GM18499 (cell line): ENCODE measurements around the gene PSMA3.
"Not testable (repeated sequence)": the region's sequence is repeated elsewhere in the genome, so short reads cannot be mapped to it uniquely, and the experiment has no call there.

ENCODE experiments used
- ATAC-seq: cut with Tn5 transposase; IDR thresholded peaks from one replicate; pipeline ENCODE4 v1.9.1; 2021; ENCODE audit warnings: moderate number of reproducible peaks; ENCODE audit not compliant: insufficient read depth, unreplicated experiment

Gene PSMA3

DNA sequence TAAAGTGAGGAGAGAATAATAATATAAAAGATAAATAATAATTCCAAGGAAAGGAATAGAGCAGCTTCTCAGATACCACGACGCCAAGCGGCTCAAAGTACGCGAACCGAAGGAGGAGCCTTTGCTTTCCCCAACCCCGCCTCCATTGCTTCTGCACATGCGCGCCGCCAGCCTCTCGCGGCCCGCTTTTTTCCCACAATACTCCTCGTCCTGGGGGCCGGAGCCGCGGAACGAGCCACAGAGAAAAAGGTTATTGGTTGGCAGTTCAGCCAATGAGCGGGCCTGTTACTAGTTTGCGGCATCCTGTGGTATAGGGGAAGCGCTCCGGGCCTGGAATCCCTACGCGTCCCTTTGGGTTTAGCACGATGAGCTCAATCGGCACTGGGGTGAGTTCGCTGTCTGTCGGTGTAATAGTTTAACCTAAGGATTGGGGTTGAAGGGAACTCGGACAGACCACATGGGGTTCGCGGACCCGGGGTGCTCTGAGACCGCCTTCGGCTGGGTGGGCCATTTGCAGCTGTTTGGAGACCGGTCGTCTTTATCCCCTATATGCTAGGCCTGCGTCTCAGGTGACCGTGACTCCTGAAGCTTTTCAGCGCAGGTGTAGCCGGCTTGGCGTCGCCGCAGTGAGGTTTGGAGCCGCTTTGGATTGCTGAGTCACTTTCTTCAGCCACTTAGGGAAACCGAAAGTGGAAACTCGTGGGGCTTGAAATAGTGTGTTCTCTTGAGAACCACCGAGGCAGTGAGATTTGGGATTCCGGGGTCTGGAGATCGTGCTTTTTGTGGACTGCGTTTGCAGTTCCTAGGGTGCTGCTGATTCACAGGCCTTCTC, at the start of gene PSMA3:
PSMA3 (plus strand) TSS at position 288 of the 832 bp plus-strand sequence; CDS start at position 366, 78 bp downstream.
- ATAC-seq: peak; percentile 89

DNA sequence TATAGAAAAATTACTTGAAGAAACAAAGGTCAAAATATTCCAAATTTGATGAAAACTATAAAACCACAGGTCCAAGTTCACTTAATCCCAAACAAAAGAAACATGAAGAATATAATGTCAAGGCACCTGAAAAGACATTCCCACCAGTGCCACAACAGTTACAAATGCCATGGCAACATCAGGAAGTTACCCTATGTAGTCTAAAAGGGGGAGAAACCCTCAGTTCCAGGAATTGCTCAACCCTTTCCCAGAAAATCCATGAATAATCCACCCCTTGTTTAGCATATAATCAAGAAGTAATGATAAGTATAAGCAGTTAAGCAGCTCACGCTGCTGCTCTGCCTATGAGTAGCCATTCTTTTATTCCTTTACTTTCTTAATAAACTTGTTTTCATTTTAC, 48.4 kb upstream of the PSMA3 start:
- no peak for ATAC-seq

GRCh38 chr14:58198086-58198485, 46.6 kb upstream of the PSMA3 start:
- no peak for ATAC-seq

DNA sequence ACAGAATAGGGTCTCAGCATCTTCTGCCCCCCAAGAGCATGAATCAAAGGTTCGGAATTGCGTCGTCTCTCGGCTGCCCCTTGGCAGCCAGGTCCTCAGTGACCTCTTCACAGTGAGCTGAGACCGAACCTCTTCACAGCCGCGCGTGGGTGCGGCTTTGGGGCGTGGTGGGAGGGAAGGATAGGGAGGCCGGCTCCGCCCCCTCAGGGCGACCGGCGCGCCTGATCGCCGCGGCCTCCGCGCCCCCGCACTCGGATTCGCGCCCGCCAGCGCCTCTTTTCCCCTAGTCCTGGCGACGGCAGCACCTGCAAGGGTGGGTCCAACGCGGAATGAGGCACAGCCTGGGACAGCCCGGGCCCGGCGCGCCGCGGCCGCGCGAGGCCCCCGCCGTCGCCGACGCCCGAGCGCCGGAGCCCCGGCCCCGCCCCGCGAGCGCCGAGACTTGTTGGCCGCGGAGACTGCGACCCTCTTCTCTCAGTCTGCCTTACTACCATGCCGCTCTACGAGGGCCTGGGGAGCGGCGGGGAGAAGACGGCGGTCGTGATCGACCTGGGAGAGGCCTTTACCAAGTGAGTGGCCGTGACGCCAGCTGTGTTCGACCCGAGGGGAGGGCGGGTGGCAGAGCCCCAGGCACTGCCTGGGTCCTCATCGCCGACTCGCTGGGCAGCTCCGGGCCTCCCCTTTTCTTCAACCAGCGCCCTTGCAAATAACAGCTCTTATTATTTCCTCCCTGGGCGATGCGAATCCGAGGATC, 44.7 kb upstream of the PSMA3 start, which contains the start of gene ACTR10:
ACTR10 (plus strand) TSS at position 424 of the 754 bp plus-strand sequence; CDS start at position 493, 69 bp downstream.
- ATAC-seq: peak; percentile 87

- ATAC-seq: no peak
These were observed 44.2 kb upstream of the PSMA3 start for GRCh38 chr14:58200480-58200841.

- ATAC-seq: no peak
These were observed 43.8 kb upstream of the PSMA3 start for GRCh38 chr14:58200846-58201245.

- ATAC-seq: no peak
These were observed 31.5 kb upstream of the PSMA3 start for GRCh38 chr14:58213176-58213575.

DNA sequence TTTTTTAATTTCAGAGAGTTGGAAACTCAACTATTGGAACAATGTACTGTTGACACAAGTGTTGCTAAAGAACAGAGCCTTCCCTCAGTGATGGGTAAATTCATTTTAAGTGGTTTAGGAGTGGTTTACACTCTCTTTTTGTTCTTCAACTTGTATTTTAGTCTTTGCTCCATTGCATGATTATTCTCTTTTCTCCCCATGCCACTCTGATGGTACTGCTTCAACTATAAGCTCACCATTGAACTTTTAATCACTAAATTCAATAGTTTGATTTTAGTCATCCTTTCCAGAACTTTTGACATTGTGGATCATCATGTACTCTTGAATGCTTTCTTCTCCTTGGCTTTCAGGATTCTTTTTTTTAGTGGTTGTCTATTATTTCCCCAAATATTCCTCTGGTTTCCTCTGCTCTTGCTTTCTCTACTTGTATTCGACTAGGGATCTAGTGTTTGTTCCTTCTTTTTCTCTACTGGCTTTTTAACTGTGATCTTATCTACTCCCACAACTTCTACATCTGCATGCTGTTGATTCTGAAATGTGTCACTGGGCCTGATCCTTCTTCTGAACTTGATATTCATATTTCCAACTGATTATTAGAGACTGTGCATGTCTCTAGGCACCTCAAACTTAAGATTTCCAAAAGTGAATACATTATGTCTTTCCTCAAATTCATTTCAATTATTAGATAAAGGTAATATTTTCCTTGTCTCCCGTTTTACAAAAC, 29.3 kb upstream of the PSMA3 start:
- ATAC-seq: no peak

DNA sequence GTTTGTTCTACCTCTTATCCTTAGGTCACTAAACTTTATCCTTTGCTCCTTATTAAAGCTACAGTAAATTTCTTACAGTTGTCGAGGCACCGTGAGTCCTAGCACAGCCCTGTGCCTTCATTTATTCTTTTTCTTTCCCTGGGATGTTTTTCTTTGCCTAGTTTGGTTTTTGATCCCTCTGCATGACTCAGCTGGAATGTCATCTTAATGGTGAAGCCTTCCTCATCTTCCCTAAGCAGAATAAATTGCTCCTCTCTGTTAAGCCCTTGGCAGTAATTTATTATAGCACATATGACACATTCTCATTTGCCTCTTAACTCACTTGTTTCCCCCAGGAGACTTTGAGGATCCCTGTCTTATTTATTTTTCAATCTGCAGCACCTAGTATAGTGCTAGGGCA, 28.1 kb upstream of the PSMA3 start:
- ATAC-seq: no peak

DNA sequence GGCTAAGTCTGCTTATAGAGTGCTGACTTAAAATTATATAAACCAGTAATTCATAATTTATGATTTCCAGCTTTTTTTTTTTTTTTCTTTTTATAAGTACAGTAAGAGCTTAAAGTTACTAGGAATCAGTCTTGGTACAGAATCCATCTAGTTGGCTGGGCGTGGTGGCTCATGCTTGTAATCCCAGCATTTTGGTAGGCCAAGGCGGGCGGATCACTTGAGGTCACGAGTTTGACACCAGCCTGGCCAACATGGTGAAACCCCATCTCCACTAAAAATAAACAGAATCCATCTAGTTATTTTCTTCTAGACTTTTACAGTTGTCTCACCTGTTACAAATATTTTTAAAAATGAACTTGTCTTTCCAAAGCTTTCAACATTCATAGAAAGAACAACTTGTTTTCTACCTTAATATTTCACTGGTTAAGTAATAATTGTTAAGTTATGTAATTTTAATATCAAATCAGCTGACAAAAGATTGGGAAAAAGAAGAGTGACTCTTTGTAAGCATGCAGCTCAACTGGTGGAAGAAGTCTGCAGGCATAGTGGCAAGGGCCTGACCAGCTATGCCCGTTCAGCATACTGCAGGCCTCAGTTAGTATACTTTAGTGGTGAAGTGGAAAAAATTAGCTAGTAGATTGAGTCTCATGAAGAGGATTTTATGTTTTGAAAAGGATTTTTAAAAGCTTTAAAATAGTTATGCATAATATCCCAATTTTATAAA, 17.4 kb upstream of the PSMA3 start:
- ATAC-seq: no peak

- ATAC-seq: no peak
These were observed 6.1 kb upstream of the PSMA3 start for GRCh38 chr14:58238252-58239243.

DNA sequence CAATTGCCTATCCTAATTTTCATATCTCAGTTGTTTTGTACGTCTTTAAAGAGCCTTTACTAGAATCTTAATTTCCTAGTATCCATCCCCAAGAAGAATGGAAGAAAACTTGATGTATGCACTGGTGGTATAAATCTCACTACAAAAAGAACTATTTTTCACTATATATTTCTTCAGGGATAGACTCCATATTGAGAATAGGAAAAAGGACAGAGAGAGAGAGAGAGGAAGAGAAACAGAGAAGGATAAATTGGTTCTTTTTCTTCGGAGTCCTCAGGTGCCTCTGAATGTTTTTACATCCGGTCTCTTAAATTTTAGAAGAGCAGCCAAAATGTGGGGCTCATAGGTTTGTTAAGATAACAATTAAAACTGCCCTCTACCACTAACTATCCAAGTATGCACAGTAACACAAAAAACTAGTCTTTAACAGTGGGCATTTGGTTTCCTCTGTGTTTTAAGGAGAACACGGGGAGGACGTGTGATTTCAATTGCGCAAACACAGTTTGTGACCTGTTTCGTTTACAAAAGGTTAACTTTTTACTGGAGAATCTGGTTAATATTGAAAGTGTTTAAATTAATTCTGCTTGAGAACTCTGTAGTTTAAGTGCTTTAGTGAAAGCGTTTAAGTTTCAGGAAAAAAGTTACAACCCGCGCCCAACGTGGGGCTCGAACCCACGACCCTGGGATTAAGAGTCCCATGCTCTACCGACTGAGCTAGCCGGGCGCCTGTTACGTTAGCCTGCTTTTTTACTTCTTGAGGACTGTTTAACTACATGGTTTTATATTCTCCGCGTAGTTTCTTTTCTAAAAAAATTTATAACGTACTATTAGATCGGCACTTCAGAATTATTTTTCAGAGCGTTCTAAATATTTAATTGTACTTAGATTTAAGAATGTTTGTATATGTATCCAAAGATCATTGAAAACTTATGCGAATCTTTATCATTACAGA, 5.1 kb upstream of the PSMA3 start:
- no peak for ATAC-seq

DNA sequence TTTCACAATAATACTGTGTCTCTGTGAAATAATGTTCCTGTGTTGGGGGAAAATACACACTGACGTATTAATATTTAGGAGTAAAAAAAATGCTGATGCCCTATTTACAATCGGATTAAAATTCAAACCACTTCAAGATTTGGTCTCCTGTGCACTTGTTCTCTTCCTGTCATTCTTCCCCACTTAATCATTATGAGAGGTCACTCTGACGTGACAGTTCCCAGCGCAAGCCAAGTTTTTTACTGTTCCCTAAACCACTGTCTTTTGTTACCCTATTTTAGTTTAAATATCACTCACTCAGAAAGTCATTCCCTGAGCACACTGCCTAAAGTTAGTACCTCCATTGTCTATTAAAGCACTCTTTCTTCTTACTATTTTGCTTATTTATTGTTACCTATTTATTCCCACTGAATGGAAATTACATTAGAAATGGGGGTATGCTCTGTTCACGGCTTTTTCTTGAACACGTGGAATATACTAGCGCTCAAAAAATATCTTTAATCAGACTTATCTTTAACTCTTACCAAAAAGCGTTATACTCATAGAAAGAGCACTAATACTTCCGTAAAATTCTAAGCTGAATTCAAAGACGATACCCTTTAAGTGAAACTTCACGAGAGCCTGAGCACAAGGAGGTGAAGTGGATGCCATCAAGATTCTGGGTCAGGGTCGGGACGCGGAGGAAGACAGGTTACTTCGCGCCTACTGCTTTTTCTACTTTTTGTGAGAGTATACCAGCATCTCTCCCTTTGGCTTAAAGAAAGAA, 670 bp upstream of the PSMA3 start:
- peak; percentile 27 for ATAC-seq

DNA sequence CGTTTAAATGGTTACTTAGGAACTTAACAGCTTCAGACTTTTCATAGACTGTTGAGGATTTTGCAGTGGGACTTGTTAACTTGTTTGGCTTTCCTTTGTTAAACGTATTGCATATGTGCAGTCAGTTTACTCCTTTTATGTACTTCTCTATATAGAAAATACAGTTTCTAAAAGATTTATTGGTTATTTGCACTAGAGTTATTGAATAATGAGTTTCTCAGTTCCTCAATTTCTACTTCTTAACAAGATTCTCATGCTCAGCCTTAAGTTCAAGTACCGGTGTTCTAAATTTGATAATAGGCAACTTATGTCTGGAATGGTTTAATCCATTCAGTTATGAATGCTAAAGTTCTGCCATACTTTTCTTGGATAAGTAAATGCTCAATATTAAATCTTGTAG, 919 bp downstream of the PSMA3 start:
- ATAC-seq: no peak

DNA sequence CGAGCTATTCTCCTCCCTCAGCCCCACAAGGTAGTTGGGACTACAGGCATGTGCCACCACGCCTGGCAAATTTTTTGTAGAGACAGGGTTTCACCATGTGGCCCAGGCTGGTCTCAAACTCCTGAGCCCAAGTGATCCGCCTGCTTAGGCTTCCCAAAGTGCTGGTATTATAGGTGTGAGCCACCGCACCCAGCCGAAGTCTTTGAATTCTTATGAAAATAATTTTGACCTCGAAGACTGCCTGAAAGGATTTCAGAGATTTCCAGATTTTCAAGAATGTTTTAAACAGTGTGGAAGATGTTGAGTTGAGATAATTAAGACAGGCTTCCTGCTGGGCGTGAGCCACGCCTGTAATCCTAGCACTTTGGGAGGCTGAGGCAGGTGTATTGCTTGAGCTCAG, 5.0 kb downstream of the PSMA3 start:
- ATAC-seq: no peak

GRCh38 chr14:58258156-58258555, 13.5 kb downstream of the PSMA3 start:
- no peak for ATAC-seq

- ATAC-seq: not testable (repeated sequence)
These were observed 17.4 kb downstream of the PSMA3 start for GRCh38 chr14:58262005-58262404.
